CD1c-positive myeloid dendritic cell (primary cell): ENCODE results near the gene ERVV-1.
A peak's percentile ranks its signal among the peaks of the same experiment; 100 is the strongest.
"Not testable (repeated sequence)": the region's sequence is repeated elsewhere in the genome, so short reads cannot be mapped to it uniquely, and the experiment has no call there.

ENCODE experiments used
- DNase-seq: peaks from one replicate; pipeline ENCODE4 v3.0.0-alpha.2; 2016; ENCODE audit errors: extremely low spot score

ERVV-1 gene, protein sequence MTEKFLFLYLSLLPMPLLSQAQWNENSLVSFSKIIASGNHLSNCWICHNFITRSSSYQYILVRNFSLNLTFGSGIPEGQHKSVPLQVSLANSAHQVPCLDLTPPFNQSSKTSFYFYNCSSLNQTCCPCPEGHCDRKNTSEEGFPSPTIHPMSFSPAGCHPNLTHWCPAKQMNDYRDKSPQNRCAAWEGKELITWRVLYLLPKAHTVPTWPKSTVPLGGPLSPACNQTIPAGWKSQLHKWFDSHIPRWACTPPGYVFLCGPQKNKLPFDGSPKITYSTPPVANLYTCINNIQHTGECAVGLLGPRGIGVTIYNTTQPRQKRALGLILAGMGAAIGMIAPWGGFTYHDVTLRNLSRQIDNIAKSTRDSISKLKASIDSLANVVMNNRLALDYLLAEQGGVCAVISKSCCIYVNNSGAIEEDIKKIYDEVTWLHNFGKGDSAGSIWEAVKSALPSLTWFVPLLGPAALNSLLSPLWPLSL

DNA sequence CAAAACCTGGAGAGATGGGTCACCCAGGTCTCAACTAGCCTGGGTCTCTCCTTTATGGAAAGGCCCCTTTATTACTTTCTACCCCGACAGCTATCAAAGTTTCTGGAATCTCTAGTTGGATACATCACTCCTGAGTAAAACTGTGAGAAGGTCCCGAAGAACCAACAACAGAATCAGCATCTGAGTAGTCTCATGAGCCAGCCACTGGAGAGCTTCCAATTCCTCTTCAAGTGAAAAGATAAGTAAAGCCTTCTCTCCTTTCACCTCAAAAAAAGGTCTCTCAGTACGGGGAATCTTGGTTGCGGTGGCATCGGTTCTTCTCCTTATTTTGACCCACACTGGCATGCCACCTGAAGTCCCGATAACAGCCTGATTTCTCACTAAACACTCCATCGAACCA, at the start of gene ERVV-1:
TSS of gene ERVV-1 (plus strand) at position 301 of the 400 bp plus-strand sequence. CDS start 170 bp downstream, outside the sequence.
- DNase-seq, result no peak

DNA sequence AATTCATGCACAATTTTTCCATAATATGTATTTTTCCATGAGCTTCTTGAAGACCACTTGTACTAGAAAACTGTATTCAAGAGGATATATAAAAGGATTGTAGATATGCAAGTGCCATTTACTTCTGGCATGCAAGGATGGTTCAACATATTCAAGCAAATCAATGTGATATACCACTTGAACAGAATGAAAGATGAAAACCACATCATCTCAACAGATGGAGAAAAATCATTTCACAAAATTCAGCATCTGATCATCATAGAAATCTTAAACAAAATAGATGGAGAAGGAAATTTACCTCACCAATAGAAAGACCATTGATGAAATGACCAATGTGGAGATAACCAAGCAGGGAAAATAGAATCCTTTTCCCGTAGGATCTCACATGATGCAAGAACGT, 45.9 kb upstream of the ERVV-1 start:
- no peak for DNase-seq

DNA sequence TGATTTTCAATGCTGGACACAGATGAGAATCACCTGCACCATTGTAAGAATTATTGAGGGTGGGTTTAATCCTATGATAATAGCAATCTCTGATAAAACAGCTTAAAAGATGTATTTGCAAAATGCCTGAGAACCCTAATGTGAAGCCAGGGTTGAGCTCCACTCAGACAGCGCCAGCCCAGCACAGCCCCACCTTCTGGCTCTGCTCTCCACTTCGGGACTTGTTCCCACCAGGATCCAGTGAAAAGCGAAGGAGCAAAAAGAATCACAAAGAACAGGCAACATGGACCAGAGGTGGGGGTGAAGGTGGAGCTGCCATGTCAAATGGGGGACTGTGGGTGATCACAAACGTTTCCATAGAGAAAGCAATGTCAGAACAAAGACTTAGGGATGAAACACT, 32.4 kb upstream of the ERVV-1 start:
- no peak for DNase-seq

DNA sequence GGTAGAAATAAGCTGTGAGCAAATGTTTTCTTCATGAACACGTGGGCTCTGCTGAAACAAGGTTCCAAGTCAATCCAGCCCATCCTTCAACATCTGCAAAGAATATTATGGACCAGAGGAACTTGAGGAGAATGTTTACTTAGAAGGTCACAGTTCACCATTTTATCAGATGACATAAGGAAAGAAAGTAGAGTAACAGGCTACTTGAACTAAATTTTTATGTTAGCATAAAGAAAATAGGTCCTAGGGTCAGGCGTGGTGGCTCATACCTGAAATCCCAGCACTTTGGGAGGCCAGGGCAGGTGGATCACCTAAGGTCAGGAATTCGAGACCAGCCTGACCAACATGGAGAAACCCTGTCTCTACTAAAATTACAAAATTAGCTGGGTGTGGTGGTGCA, 30.6 kb upstream of the ERVV-1 start:
- not testable (repeated sequence) for DNase-seq

DNA sequence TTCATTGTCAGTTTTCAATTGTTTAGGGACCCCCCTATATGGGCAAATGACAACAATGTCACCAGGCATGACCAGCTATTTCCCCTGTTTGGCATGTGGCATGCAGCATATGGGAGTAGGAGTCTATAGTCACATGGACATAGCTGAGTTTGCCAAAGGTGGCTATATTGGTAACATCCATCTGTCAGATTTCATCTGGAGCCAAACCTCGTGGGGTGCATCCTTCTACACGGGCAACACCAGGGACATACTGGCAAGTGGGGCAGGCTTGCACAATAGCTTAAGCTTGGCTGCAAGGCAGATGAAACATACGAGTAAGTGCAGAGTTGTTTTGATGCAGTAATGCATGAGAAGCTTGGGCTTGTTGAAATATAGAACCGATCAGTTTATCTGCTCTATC, 26.5 kb upstream of the ERVV-1 start:
- no peak for DNase-seq

DNA sequence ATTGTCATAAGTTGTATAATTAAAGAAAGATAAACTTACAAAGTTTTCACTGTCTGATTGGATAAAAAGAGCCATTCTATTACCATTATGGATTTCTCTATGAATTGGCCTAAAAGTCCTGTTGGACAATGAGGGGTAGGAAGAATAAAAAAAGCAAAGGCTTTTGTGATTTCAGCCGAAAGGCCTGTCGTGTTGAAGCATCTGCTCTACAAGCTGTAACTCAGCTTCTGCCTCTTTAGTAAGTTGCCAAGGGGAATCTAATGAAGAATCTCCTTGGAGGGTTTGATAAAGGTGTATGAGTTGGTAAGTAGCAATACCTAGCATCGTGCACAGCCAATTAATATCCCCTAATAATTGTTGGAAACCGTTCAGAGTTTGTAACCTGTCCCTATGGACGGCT, 25.2 kb upstream of the ERVV-1 start:
- no peak for DNase-seq

DNA sequence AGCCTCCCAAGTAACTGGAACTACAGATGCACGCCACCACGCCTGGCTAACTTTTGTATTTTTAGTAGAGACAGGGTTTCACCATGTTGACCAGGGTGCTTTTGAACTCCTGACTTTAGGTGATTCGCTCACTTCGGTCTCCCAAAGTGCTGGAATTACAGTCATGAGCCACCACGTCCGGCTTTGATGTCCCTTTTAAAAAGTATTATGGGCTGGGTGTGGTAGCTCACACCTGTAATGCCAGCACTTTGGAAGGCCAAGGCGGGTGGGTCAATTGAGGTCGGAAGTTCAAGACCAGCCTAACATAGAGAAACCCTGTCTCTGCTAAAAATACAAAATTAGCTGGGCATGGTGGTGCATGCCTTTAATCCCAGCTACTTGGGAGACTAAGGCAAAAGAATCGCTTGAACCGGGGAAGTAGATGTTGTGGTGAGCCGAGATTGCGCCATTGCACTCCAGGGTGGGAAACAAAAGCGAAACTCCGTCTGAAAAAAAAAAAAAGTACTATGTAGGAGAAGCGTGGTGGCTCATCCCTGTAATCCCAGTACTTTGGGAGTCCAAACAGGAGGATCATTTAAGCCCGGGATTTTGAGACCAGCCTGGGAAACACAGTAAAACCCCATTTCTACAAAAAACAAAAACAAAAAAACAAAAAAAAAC, 22.8 kb upstream of the ERVV-1 start:
- DNase-seq, result peak; percentile 48

DNA sequence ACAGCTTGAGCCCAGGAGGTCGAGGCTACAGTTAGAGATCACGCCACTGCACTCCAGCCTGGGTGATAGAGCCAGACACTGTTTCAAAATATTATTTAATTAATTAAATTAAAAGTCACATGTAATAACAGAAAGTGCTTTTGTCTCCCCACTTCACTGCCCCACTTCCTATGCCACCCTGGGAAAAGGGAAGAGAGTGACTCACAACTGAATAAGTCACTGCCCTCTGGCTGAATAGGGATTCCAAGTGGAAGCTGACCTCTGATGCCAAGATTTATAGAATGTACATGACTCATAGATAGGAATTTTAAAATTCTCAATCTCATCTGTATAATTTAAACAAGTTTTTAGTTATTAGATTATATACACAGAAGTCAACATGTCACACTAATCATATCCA, 22.2 kb upstream of the ERVV-1 start:
- peak; percentile 43 for DNase-seq

DNA sequence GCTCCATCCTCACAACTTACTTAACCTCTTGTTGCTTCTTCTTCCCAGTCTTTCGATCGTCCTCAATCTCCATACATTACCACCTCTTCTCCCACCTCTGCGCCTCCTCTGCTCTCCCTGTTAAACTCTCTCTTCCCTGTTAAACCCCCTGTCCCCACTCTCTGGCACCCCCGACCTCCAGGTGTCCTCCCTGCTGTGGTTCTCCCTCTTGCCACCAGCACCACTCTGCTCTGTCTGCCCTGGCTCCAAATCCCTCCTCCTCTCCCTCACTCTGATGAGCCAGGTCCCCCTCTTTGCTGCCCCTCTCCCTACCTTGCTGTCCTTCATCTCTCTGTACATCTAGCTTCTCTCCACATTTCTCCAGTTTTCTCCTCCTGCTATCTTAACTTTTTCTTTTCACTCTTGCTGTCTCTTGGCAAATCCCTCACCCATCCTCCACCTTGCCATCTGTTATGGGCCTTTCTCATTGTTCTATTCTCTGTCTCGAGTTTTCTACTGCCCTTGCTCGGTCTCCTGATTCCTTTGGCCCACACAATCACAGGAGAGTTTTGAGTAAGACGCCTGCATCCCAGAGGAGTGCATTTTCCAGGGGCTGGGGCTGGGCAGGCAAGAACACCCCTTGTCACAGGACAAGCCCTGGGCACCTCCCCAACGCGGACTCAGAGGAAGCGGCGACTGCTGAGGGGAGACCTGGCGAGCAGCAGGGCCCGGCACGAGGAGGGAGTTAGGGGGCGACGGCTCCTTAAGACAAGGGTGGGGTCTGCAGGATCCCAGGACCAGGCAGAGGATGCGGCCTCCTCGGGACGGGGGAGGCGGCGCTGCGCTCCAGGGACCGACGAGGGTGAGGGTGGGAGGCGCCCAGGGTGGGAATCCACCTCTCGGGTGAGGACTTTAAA, 21.4 kb upstream of the ERVV-1 start:
- no peak for DNase-seq

DNA sequence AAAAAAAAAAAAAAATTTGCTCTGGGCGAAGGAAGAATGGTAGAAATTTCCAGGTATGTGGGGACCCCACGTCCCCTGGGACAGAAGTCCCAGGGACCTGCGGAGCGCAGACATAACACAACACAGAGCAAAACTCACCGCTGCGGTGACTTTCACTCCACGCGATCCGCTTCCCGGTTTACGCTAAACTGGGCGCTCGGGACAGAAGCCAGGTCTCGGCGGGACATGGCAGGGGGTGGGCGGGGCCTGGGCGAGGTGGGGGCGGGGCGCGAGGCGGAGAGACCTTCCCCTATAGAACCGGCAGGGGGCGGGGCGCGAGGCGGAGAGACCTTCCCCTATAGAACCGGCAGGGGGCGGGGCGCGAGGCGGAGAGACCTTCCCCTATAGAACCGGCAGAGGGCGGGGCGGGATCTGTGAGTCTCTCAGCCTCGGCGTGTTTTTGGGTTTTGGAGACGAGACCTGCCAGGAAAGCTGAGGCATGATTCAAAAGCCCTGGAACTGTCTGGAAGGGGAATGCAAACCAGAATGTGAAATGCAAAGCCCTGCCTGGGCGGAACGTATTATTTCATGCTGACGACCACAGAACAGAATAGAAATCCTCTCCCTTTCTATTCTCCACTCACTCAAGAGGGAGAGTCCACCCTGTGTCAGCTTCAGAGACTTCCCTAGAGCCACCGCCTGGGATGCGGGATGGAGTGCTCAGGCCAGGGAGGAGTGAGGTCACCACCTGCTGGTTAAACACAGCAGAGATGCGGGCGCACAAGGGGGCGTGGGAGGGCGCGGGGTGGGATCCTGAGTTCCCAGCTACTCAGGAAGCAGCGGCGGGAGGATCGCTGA, 20.2 kb upstream of the ERVV-1 start:
- DNase-seq, result peak; percentile 81

DNA sequence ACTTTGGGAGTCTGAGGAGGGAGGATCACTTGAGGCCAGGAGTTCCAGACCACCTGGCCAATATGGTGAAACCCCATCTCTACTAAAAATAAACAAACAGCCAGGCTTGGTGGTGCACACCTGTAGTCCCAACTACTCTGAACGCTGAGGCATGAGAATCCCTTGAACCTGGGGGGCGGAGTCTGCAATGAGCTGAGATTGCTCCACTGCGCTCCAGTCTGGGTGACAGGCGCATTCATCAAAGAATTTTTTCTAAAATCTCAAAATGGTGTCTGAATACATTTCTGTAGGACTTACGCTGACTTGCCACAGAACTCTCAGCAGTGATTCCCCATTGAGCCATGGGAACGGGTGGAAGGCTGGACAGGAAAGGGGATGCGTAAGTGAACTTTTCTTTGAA, 18.0 kb upstream of the ERVV-1 start:
- no peak for DNase-seq

DNA sequence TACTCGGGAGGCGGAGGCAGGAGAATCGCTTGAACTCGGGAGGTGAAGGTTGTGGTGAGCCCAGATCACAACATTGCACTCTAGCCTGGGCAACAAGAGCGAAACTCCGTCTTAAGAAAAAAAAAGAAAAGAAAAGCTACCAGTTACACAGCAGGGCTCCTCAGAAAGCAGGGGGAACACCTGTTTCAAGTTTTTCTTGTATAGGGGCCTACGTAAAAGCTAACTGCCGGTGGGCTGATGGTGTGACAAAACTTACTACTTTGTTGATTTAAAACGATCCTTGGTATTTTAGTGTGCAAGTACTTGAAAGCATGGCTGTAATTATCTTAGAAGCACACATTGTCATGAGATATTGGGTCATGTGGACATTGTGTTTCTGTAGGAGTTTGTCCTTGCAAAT, 15.7 kb upstream of the ERVV-1 start:
- DNase-seq, result no peak

DNA sequence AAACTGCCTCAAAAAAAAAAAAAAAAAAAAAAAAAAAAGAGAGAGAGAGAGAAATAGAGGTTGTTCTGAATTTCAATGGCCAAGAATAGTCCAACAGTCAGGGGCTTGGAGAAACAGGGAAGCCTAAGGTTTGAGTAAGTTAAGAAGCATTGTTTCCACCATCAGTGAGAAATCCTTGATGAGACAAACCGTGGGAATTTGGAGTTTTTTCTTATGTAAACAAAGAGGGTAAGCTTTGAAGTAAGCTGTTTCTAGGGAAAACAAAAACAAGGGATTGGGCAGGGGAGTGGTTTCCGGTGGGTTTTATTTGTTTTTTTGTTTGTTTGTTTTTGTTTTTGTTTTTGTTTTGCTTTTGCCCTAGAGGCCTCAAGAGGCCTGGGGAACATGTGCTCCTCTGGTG, 11.2 kb upstream of the ERVV-1 start:
- DNase-seq, result no peak

DNA sequence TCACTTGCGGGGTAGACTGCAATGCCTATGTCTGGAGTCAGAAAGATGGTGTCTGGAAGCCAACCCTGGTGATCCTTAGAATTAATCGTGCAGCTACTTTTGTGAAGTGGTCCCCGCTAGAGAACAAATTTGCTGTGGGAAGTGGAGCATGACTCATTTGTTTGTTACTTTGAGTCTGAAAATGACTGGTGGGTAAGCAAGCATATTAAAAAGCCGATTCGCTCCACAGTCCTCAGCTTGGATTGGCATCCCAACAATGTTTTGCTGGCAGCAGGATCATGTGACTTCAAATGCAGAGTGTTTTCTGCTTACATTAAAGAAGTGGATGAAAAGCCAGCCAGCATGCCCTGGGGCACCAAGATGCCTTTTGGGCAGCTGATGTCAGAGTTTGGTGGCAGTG, 9.5 kb upstream of the ERVV-1 start:
- no peak for DNase-seq

DNA sequence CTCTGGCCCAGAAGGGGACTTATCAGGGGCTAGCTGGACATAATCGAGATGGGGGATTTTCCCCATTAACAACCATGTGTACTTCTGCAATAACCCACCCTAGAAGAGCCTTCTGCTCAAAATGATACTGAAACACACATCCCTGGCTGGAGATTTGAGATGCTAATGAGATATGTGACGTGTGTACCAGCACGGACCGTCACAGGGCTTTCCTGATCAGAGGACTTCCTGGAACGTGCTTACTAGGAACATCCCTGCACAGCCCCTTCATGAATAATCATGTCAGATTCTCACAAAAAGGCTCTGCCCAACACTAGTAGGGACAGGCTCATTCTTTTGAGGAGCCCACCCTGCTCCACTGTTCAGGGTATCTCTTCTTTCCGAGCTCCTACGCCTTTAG, 6.5 kb upstream of the ERVV-1 start:
- no peak for DNase-seq

DNA sequence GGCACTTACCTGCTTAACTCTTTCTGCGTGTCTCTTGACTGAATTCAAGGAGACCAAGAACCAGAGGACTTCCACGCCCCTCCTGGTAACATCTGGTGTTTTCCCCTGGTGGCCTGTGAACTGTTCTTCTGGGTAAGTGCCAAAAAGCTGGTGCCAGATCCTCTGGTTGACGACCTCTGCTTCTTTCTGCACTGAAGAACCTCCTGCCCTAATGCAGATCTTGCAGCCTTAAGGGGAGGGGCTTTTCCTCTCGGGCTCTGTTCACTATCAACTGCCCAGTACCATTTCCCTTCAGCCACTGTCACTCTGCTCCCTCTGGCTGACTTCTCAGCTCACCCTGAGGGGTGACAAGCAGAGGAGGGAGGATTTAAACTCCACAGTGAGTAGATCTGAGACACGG, 6.1 kb upstream of the ERVV-1 start:
- DNase-seq, result no peak

DNA sequence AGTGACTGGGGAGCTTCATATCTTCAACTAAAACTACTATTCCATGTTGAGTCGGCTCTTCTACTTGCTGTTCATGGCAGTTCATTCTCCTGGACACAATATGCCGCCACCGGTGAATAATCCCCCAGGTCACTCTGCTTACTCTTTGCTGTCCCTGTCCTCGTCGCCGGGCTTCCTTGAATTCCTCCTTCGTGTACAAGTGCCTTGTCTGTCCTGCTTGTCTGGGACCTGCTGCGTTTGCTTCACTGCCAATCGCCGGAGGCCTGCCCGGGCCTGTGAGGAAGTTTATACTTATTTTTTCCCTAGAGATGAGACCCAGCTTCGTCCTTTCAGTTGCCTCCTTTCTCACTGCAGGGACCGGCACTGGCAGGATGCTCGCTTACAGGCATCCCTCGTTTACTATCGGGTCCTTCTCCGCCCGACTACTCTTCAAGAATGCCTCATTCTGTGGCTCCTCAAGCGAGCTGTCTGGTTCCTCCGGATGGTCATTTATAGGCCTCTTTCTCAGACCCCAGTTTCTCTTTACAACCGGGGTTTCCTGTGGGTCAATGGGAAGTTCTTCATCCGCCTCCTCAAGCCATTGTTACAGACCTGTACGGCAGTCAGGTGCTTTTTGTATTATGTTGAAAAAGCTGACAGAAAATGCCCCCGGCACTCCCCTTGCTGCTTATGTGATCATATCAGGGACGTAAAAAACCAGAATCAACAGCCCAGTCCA, 5.5 kb upstream of the ERVV-1 start:
- no peak for DNase-seq

DNA sequence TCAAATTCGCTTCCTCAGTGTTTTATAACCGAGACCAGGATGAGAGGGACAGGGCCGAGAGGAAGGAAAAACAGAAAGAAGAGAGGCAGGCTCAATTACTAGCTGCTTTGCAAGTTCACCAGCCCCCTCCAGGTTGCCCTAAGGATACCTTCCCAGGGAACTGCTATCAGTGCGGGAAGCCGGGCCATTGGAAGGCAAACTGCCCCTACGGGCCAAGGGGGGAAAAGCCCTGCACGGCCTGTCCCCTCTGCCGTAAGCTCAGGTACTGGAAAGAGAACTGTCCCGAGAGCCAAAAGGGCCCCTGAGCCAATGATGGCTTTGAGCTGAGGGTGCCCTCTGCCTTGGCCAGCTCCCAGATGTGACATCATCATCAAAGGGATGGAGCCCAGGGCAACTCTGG, 3.2 kb upstream of the ERVV-1 start:
- DNase-seq, result no peak

DNA sequence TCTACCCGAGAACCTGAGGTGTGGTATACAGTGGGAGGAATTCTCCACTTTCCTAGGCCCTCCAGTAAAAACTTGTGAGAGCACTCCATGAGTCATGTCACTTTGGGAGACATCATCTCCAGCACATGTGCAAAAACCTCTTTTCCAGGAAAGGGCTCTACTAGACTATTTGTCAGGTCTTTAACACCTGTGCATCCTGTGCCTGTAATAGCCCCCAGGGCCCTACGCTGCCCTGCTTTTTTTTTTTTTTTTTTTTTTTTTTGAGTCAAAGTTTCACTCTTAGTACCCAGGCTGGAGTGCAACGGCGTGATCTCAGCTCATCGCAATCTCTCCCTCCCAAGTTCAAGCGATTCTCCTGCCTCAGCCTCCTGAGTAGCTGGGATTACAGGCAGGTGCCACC, 1.7 kb upstream of the ERVV-1 start:
- no peak for DNase-seq

DNA sequence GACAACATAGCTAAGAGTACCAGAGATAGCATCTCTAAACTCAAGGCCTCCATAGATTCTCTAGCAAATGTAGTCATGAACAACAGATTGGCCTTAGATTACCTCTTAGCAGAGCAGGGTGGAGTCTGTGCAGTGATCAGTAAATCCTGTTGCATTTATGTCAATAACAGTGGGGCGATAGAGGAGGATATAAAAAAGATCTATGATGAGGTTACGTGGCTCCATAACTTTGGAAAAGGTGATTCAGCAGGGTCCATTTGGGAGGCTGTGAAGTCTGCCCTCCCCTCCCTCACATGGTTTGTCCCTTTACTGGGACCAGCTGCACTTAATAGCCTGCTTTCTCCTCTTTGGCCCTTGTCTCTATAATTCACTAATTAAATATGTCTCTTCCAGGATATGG, 1.4 kb downstream of the ERVV-1 start:
- DNase-seq, result no peak

DNA sequence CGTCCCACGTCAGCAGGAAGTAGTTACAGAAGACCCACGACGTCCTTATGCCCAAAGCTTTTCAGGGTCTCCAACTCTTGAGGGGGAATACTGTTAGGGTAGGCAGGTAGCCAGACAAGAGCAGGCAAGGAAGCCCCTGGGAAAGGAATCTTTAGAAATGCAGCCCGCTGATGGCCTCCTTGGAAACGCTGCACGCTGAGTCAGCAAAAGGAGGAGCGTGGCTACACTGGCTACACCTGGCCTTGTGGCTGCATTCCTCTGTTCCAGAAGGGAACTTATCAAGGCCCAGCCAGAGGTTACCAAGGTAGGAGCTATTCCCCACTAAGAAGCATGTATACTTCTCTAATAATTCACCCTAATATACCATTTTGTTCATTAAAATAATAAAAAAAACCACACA, 2.0 kb downstream of the ERVV-1 start:
- DNase-seq, result no peak
